HG03442 (cell line): ENCODE data around the gene CCDC85B.
"Not testable (repeated sequence)": the region's sequence is repeated elsewhere in the genome, so short reads cannot be mapped to it uniquely, and the experiment has no call there.

ENCODE experiments used
- ATAC-seq: cut with Tn5 transposase; IDR thresholded peaks from one replicate; pipeline ENCODE4 v1.9.1; 2021; ENCODE audit warnings: mild to moderate bottlenecking, moderate library complexity; ENCODE audit not compliant: unreplicated experiment

Gene CCDC85B

DNA sequence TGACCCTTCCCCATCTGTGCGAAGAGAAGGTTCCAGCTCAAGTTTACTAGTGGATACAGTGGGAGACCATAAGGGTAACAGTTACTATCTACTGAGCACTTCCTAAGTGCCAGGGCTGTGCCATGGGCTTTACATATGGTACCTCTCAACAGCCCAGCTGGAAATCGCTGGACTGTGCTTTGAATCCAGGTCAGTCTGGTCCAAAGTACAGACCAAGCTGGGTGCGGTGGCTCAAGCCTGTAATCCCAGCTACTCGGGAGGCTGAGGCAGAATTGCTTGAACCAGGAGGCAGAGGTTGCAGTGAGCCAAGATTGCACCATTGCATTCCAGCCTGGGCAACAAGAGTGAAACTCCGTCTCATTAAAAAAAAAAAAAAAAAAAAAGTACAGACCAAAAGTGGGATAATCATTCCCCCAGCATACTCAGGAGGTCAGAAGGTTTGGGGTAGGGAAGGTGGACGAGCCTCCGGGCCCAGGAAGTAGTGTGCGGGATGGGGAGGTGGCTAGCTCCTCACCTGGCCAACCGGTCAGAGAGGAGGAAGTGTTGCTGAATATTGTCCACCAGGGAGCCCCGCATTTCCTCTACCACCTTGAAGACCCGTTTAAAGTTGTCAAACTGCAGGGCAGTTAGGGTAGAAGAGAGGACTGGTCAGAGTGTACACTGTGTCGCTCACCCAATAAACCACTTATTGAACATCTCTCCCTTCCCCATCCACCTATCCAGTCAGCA is 4.5 kb upstream of the CCDC85B start:
- ATAC-seq, result no peak

DNA sequence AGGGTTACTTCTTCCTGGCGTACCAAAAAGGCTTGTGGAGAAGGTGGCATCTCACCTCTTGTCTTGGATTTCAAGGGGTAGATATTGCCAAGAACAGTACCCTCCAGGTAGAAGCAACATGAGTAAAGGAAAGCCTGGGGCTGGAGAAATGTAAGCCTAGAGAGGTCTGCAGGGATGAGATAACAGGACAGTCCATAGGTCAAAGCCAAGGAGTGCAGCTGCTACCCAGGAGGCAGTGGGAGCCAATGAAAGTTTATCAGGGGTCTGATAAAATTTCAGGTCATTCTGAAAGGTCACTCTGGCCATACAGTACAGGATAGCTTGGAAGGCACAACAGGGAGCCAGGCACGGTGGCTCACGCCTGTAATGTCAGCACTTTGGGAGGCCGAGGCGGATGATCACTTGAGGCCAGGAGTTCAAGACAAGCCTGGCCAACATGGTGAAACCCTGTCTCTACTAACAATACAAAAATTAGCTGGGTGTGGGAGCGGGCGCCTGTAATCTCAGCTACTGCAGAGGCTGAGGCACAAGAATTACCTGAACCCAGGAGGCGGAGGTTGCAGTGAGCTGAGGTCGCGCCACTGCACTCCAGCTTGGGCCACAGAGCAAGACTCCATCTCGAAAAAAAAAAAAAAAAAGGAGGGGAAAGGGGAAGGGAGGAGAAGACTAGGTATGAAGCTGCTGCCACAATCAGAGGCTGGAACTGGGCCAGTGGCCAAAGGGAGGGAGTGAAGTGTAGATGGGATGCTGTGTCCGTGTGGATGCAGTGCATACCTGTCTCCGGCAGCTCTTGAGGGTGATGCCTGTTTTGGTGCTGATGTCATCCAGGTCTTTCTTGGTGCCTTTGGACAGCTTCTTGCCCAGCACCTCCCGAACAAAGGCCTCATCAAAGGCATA is 3.4 kb upstream of the CCDC85B start:
- no peak for ATAC-seq

DNA sequence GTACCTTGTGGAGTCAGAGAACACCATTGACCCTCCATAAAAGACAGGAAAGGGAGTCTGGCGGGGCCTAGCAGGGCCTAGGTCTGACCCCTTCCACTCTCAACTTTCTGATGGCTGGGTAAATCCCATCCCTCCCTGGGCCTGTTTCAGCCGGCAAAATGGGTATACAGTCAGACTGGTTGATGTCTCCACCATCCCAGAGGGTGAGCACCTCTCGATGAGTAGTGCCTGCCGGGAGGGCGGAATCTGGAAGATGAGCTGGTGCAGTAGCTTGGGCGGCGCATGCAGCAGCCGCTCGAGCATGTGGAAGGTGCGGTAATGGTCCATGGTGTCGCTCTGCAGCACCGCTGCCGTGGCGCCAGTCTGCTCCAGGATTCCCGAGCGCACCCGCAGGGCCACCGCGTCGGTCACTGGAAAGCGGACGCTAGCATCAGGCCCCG is 2.7 kb upstream of the CCDC85B start:
- no peak for ATAC-seq

DNA sequence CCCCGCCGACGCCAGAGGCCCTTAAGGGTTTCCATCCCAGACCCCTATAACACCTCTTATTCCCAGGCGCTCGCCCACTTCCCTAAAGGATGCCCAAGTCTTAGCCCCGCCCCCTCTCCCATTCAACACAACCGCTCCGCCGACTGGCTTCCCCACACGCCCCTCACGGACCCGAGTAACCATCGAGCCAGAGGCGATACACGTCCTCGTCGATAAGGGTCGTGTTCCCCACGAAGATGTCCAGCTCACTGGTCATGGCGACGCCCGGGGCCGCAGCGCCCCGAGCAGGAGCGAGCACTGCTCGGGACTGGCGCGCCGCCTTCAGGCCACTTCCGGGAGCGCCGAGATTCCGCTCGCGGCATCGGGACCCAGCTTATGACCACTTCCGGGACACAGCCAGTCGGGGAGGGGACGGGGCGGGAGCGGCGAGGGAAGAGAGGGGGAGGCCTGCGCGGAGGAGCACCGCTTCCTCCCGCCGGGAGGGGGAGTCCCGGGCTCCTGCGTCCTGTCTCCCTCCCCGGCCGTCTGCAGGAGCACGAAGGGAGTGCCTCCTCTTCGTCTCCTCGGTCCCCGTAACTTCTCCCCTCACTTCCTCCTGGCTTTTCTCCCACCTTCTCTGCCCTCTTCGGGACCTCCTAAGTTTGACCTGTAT is 2.2 kb upstream of the CCDC85B start, which contains the start of gene FIBP:
TSS of gene FIBP (minus strand) at position 309 of the 652 bp plus-strand sequence. CDS start at position 256, 53 bp downstream.
- peak; percentile 35 for ATAC-seq

DNA sequence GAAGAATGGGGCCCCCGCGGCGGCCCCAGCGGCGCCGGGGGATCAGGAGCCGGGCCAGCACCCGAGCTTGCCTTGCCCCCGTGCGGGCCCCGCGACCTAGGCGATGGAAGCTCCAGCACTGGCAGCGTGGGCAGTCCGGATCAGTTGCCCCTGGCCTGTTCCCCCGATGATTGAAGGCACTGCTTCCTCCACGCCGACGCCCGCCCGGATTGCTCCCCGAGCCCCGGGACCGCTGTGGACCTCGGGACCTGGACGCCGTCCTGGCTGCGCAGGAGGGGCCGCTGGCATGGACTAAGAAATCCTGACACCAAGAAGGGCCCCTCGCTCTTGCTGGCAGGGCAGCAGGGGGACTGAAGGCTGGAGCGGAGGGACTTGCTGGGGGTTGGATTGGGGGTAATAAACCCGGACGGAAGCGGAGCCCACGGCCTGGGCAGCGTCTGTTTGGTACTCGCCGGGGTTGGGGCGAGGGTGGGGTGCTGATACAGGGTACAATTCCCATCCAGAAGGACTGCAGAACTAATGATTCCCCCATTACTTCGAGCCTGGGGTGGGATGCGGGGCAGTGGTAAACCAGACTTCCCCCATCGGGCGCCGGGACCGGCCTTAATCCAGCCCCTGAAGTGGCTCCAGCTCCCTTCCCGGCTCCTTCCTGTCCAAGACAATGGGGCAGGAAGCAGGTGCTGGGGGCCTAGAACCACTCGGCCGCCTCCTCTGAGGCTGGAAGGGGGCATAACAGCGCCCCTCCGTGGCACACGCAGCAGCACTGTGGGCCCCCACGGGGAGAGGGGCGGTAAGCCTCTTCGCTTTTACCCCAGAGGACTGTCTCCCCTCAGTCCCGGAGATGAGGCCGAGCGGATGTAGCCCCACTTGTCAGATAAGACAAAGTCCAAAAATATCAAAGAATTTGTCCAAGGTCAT is 1.0 kb downstream of the CCDC85B start:
- no peak for ATAC-seq

DNA sequence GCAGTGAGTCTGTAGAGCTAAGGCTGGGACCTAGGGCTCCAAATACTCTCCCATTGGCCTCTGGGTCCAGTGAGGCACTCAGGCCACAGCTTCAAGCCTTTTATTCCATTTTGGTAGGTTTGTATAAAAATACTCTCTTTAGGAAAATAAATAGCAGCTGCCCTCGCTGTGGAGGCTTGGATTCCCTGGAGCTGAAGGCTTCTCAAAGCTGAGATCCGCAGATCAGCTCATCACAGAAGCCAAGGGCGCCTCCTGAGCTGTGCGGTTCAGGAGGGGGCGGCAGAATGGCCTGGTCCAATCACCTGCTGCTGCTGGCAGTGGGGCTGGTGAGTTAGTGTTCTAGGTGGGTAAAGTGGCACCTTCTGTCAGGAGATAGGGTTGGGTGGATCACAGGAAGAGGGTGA is 1.7 kb downstream of the CCDC85B start:
- not testable (repeated sequence) for ATAC-seq

DNA sequence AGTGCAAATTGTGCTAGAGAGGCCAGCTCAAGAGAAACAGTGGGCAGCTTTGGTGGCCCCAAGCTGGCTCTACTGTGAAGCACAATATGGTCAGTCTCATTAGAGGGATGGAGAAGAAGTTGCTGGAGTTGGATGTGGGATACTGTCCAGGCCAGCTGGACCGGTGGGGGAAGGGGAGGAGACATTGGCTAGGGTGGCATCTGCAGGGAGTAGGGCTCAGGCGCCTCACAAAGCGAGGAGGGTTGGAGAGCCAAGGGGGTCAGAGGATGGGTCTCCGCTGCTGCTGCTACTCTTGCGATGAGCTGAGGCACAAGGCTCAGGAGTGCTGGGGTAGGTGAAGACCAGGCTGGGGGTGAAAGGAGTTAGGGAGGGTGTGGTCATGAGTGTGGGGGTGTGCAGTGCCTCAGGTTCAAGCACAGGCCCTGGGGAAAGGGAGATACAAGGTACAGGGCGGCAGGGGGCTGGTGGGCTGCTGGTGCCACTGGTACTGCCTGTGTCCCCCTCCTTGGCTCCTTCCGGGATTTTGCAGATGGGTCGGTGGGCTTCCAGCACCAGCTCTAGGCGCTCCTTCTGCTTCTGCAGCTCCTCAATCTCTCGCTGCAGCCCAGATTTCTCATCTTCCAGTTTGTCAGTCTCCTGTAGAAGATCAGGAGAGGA is 2.3 kb downstream of the CCDC85B start:
- no peak for ATAC-seq

DNA sequence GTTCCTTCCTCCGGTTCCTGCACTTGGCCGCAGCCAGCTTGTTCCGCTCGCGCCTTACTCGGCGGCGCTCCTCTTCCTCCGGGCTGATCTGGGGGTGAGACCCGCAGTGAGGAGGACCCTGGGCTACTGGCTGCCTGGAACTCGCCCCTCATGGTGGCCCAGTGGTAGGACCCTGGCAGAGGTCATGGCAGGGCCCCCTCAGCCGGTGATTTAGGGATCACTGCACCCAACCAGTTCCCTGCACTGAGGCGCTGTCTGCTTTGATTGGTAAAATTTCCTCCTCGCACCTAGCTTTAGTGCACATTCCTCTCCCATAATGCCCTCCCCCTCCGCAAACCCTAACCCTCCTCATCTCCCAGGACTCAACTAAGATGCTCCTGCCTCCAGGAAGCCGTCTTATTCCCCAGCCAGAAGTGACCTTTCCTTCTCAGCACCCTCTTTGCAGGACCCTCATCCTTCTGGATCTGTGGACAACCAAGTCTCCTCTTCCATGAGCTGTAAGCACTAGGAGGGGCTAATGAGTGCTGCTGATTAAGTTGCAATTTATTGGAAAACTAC is 3.6 kb downstream of the CCDC85B start:
- no peak for ATAC-seq

DNA sequence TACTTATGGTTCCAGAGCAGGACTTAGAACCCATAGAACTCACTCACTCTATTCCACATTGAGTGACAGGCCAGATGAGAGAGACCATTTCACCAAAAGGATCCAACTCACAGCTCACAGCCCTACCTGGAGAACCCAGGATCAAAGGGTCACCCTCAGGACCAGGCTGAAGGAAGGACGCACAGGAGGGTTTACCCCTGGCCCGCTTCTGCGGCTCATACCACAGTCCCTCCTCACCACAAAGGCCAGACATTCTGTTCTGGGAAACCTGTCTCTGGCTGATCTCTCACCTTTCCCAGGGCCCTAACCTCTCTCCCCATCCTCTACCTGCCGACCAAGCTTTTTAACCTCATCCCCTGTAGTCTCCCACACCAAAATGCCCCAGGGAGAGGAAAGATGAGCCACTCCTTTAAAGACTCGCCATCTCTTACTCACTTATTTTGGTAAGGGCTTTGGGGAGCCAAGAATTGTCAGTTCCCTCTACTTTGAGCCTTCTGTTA is 5.1 kb downstream of the CCDC85B start:
- no peak for ATAC-seq

DNA sequence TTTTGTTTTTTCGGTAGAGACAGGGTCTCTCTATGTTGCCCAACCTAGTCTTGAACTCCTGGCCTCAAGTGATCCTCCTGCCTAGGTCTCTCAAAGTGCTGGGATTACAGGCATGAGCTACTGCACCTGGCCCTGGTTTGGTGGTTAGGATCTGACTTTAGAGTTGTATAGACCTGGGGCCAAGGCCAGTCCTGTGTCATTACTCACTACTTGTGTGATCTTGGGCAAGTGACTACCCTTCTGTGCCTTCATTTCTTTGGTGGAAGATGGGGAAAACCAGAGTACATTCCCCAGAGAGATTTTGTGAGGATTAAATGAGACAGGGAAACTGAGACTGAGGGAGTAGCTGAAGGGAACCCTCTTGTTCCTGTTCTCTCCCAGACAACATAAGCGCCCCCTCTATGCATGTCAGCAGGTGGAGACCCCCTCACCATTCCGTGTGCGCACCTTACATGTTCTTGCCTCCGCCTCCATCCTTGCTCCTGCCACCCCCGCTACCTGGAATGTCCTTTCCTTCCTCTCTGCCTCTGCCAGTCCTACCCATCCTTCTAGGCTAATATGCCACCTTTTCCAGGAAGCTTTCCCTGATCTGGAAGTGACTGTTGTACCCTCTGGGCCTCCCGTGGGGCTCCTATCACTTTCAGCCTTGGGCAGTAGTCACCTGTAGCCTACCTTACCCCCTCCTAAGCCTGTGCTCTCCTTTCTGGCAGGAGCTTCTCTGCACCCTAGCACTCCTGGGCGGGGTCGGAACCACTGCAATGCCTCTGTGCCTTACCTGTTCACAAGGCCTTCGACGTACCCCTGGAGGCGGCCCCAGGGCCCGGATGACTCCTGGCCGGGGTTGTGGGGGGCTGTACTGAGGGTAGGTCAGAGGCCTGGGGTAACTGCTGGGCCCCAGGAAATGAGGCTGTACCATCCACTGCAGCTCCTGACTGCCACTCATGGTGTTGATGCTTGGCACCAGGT is 5.8 kb downstream of the CCDC85B start:
- ATAC-seq, result no peak

DNA sequence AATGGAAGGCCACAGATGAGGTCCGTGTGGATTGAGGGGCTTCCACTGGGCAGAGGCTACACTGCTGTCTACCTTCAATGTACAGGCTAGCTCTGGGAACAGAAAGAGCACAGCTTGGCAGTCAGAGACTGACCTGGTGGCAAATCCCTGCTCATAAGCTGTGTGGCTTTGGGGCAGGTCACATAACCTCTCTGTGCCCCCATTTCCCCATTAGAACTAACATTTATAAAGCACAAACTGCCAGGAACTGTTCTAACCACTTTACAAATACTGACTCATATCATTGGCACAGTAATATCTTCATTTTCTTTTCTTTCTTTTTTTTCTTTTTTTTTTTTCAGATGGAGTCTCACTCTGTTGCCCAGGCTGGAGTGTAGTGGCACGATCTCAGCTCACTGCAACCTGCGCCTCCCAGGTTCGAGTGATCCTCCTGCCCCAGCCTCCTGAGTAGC is 6.6 kb downstream of the CCDC85B start:
- no peak for ATAC-seq

DNA sequence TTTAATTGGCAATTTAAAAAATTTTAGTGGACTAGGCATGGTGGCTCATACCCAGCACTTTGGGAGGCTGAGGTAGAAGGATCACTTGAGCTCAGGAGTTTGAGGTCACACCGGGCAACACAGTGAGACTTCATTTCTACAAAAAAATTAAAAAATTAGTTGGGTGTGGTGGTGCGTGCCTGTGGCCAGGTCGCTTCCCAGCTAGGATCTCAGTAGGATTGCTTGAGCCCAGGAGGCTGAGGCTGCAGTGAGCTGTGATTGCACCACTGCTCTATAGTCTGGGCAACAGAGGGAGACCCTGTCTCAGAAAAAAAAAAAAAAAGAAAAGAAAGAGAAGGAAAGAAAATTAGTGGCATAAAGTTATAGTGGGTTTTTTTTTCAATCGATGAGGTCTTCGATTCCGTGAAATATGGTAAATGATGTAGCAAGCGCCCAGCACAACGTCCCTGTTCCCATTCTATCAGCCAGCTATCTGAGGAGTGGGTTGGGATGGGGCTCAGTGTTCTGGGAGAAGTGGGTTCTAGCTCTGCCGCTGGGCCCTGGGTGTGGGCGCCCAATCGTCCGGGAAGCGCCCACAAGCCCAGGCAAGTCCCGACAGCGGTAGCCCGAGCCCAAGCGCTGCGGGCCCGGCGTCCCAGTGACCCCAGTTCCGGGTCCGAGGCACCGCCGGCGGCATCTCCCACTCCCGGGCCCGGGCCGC is 8.3 kb downstream of the CCDC85B start:
- ATAC-seq, result no peak

DNA sequence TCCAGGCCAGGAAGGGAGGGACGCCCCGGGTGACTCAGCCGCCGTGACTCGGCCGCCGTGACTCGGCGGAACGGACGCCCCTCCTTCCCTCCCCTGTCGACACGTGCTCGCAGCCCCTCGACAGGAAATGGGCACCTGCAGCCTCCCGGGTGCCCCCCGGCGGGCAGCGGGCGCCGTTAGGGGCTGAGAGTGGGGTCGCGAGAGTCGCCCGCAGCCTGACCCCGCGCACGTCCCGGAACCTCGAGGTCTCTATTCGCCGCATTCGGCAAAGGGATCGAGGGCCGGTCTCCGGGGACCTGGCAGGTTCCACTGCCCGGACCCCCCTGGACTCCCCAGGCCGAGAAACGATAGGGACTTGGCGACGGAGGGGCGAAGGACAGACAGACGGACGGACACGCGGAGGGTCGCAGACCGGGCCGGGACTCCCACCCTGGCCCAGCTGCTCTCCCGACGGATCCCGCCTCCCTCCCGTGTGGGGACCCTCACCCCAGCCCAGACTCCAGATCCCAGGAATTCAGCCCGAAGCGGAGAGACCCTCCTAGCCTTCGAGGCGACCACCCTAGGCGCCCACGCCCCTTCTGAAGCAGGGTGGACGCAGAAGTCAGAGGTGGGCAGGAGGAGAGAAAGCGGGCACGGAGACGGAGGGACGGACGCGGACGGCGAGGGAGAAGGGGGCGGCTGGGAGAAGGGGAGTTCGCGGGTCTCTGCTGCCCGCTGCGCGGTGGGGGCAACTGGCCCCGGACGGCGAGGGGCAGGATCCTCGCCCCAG is 9.1 kb downstream of the CCDC85B start:
- ATAC-seq, result no peak

DNA sequence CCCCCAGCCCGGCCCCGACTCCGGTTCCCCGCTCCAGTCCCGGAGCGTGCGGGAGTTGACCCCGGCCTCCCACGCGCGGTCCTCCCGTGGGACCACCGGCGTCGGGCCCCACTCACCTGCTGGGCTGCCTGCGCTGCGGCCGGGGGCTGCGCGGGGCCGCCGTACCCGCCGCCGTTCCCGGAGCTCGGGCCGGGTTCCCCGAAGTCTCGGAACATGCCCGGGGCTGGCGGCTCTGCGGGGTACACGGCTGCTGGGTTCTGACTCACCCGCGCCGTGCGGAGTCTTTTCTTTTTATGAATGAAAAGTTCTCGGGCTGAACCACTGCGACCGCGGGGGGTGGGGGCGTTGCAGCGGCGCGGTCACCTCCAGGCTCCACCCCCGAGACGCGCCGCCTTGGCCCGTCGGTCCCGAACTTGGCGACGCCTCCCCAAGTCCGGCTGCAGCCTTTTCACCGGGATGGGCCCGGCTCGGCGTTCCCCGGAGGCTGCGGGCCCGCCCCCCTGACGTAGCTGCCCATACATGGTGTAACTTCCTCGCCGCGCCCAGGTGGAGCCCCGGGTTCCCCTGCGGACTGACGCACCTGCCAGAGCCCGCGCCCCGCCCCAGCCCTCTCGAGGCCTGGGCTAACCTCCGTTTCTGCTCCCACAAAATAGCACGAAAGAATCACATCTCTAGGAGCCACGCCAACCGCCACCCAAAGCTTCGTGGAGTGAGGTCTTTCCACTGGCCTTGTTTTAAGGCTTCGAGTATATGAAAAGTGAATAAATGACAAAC is 9.8 kb downstream of the CCDC85B start, which contains the start of gene FOSL1:
TSS of gene FOSL1 (minus strand) at position 264 of the 774 bp plus-strand sequence. CDS start at position 215, 49 bp downstream.
- ATAC-seq, result peak; percentile 70

DNA sequence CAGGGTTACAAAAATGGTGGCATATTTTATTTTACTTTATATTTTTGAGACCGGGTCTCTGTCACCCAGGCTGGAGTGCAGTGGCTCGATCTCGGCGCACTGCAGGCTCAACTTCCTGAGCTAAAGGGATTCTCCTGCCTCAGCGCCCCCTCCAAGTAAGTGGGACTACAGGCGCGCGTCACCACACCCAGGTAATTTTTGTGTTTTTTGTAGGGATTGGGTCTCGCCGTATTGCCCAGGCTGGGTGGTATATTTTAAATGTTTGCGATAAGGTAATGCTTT is 10.4 kb downstream of the CCDC85B start:
- ATAC-seq, result no peak

DNA sequence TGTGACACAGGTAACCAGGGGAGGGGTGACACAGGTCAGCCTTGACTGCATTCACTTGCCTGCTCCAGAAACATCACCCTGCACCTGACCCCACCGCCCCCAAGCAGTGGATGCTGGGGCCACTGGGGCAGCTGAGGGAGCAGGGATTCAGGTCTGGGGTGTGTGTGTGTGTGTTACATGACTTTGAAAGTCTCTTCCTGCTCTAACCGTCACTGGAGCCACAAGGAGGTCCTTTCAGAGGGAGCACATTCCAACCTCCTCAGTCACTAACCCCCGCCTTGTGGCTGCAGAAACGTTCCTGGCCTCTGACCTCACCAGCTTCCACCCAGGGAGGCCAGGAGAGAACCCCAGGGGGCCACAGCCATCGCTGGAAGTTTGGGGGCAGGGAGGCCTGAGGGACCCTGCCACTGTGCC is 12.6 kb downstream of the CCDC85B start:
- no peak for ATAC-seq
